ENCODE measurements around the gene TRAPPC4. TPM values are rescaled to one million over a fixed set of nuclear protein-coding genes. Genes with fewer than 3 reads are reported as not detected.
A peak's percentile ranks its signal among the peaks of the same experiment; 100 is the strongest.
"Not testable (repeated sequence)": the region's sequence is repeated elsewhere in the genome, so short reads cannot be mapped to it uniquely, and the experiment has no call there.

The TRAPPC4 gene
- total and polyA plus RNA-seq, 3 experiments from 2014 or later = 125 to 154 (median 154) TPM

- H3K27me3 Mint-ChIP-seq; H3K4me3 ChIP-seq (ENCODE audit: low read length); H3K27ac ChIP-seq (ENCODE audit: low read depth, low read length); DNase-seq; H3K4me1 ChIP-seq (ENCODE audit: insufficient read depth, low read length); H3K9me3 ChIP-seq (ENCODE audit: low read length); H3K9me3 Mint-ChIP-seq; H3K4me1 Mint-ChIP-seq; H3K4me3 Mint-ChIP-seq; H3K36me3 ChIP-seq (ENCODE audit: insufficient read depth, low read length); H3K27me3 ChIP-seq (ENCODE audit: insufficient read depth, low read length, poor library complexity, severe bottlenecking); H3K36me3 Mint-ChIP-seq; H3K27ac Mint-ChIP-seq: not testable (repeated sequence)
- ChIA-PET CTCF (interaction anchor here (0.7 kb wide), 1 partner anchor 415 kb away, joined by 3 read pairs; no protein-coding TSS in a partner anchor), POLR2A (interaction anchor here (0.6 kb wide), 1 partner anchor 352 kb away, joined by 10 read pairs; no protein-coding TSS in a partner anchor)
Observed at GRCh38 chr11:118984337-118984736, 34.2 kb upstream of the TRAPPC4 start.

- DNase-seq = no peak
- no peaks in the 10 kb centered on the region for H3K36me3 Mint-ChIP-seq
- Histone ChIP-seq H3K4me3 (ENCODE audit: low read length) (no peak overlapping the region), H3K9me3 (ENCODE audit: low read length) (no peaks in the 10 kb centered on the region), H3K4me1 (ENCODE audit: insufficient read depth, low read length) (no peaks in the 10 kb centered on the region), H3K27me3 (ENCODE audit: insufficient read depth, low read length, poor library complexity, severe bottlenecking) (no peaks in the 10 kb centered on the region), H3K27ac (ENCODE audit: low read depth, low read length) (no peak overlapping the region), H3K36me3 (ENCODE audit: insufficient read depth, low read length) (no peaks in the 10 kb centered on the region)
- H3K27me3 Mint-ChIP-seq = peaks cover 0 to 1% of the 10 kb centered on the region in 2 donors
- no peaks in the 10 kb centered on the region for H3K9me3 Mint-ChIP-seq
- no peaks in the 10 kb centered on the region for H3K4me1 Mint-ChIP-seq
- ChIA-PET POLR2A (interaction anchor here (0.6 kb wide), 1 partner anchor 352 kb away, joined by 10 read pairs; no protein-coding TSS in a partner anchor), CTCF (interaction anchor here (0.7 kb wide), 1 partner anchor 415 kb away, joined by 3 read pairs; no protein-coding TSS in a partner anchor)
- H3K27ac Mint-ChIP-seq = no peak overlapping the region
- no peak overlapping the region for H3K4me3 Mint-ChIP-seq
Observed at GRCh38 chr11:118984825-118985224, 33.7 kb upstream of the TRAPPC4 start.

- H3K4me1 Mint-ChIP-seq = no peaks in the 10 kb centered on the region
- no peak for DNase-seq
- no peaks in the 10 kb centered on the region for H3K9me3 Mint-ChIP-seq
- H3K27ac Mint-ChIP-seq = no peak overlapping the region
- H3K9me3 ChIP-seq (ENCODE audit: low read length) = no peaks in the 10 kb centered on the region
- no peaks in the 10 kb centered on the region for H3K27me3 Mint-ChIP-seq
- no peaks in the 10 kb centered on the region for H3K36me3 ChIP-seq (ENCODE audit: insufficient read depth, low read length)
- POLR2A ChIA-PET = interaction anchor here (0.7 kb wide), 1 partner anchor 29 kb away, joined by 5 read pairs; no protein-coding TSS in a partner anchor
- H3K27me3 ChIP-seq (ENCODE audit: insufficient read depth, low read length, poor library complexity, severe bottlenecking) = no peaks in the 10 kb centered on the region
- H3K4me1 ChIP-seq (ENCODE audit: insufficient read depth, low read length) = no peaks in the 10 kb centered on the region
- H3K4me3 ChIP-seq (ENCODE audit: low read length) = no peak overlapping the region
- CTCF ChIA-PET = no interaction called here
- H3K27ac ChIP-seq (ENCODE audit: low read depth, low read length) = no peak overlapping the region
- no peak overlapping the region for H3K4me3 Mint-ChIP-seq
- peaks cover 0 to 2% (median 0%) of the 10 kb centered on the region in 3 donors for H3K36me3 Mint-ChIP-seq
Observed at GRCh38 chr11:118988280-118988679, 30.3 kb upstream of the TRAPPC4 start.

- H3K27me3 ChIP-seq (ENCODE audit: insufficient read depth, low read length, poor library complexity, severe bottlenecking); H3K4me3 ChIP-seq (ENCODE audit: low read length); H3K9me3 Mint-ChIP-seq; CTCF ChIA-PET; H3K27ac ChIP-seq (ENCODE audit: low read depth, low read length); H3K4me1 ChIP-seq (ENCODE audit: insufficient read depth, low read length); H3K4me1 Mint-ChIP-seq; DNase-seq; H3K4me3 Mint-ChIP-seq; H3K27me3 Mint-ChIP-seq; H3K36me3 Mint-ChIP-seq; H3K27ac Mint-ChIP-seq; POLR2A ChIA-PET; H3K36me3 ChIP-seq (ENCODE audit: insufficient read depth, low read length); H3K9me3 ChIP-seq (ENCODE audit: low read length): not testable (repeated sequence)
Observed at GRCh38 chr11:118991486-118992038, 27.0 kb upstream of the TRAPPC4 start.

- Histone ChIP-seq H3K4me1 (ENCODE audit: insufficient read depth, low read length) (peaks cover 20% of the 10 kb centered on the region), H3K27me3 (ENCODE audit: insufficient read depth, low read length, poor library complexity, severe bottlenecking) (no peaks in the 10 kb centered on the region), H3K36me3 (ENCODE audit: insufficient read depth, low read length) (peaks cover 11% of the 10 kb centered on the region), H3K27ac (ENCODE audit: low read depth, low read length) (peak overlapping the region; percentile 84), H3K9me3 (ENCODE audit: low read length) (no peaks in the 10 kb centered on the region), H3K4me3 (ENCODE audit: low read length) (peak overlapping the region; percentile 94)
- CTCF ChIA-PET = interaction anchor here (0.9 to 2.5 kb wide), 9 partner anchors 19 to 389 kb away, joined by 3 to 11 read pairs (median 3); partner anchors contain the start of genes CBL, PHLDB1, RPS25 and TRAPPC4
- peaks cover 0 to 50% (median 6%) of the 10 kb centered on the region in 3 donors for H3K36me3 Mint-ChIP-seq
- DNase-seq = peak in 4 of 5 donors; percentile 12 to 35 (median 16)
- POLR2A ChIA-PET = interaction anchor here (0.5 to 2.3 kb wide), 7 partner anchors 14 to 98 kb away, joined by 3 to 23 read pairs (median 5); partner anchors contain the start of genes RPS25 and TRAPPC4
- H3K4me3 Mint-ChIP-seq = peak overlapping the region; percentile 90 to 99 (median 94)
- peaks cover 33 to 46% (median 34%) of the 10 kb centered on the region in 3 donors for H3K4me1 Mint-ChIP-seq
- H3K27ac Mint-ChIP-seq = peak overlapping the region; percentile 79 to 100 (median 97)
- peaks cover 0 to 3% of the 10 kb centered on the region in 2 donors for H3K27me3 Mint-ChIP-seq
- H3K9me3 Mint-ChIP-seq = no peaks in the 10 kb centered on the region
Observed at GRCh38 chr11:118996926-118997626, 21.5 kb upstream of the TRAPPC4 start.

GRCh38 chr11:118997627-118998387 is 20.8 kb upstream of the TRAPPC4 start, which contains the start of gene CENATAC:
TSS of gene CENATAC (plus strand) at chr11:118998138. CDS start at chr11:118998198, 60 bp downstream.
- Mint-ChIP-seq H3K4me3 (peak within 1 kb of the TSS; percentile 90 to 99 (median 94)), H3K36me3 (peaks cover 0 to 57% (median 8%) of the 10 kb centered on the region in 3 donors), H3K27me3 (peaks cover 0 to 3% of the 10 kb centered on the region in 2 donors), H3K4me1 (peaks cover 33 to 46% (median 34%) of the 10 kb centered on the region in 3 donors), H3K27ac (peak within 1 kb of the TSS; percentile 79 to 100 (median 97)), H3K9me3 (no peaks in the 10 kb centered on the region)
- H3K27ac ChIP-seq (ENCODE audit: low read depth, low read length) = peak within 1 kb of the TSS; percentile 84
- H3K4me1 ChIP-seq (ENCODE audit: insufficient read depth, low read length) = peaks cover 20% of the 10 kb centered on the region
- H3K27me3 ChIP-seq (ENCODE audit: insufficient read depth, low read length, poor library complexity, severe bottlenecking) = no peaks in the 10 kb centered on the region
- H3K36me3 ChIP-seq (ENCODE audit: insufficient read depth, low read length) = peaks cover 12% of the 10 kb centered on the region
- POLR2A ChIA-PET = interaction anchor here (0.5 to 2.3 kb wide), 6 partner anchors 15 to 97 kb away, joined by 3 to 23 read pairs (median 6); partner anchors contain the start of genes RPS25 and TRAPPC4
- DNase-seq = peak; percentile 94 to 98 (median 94)
- H3K4me3 ChIP-seq (ENCODE audit: low read length) = peak within 1 kb of the TSS; percentile 94
- no peaks in the 10 kb centered on the region for H3K9me3 ChIP-seq (ENCODE audit: low read length)
- CTCF ChIA-PET = interaction anchor here (0.6 to 2.5 kb wide), 11 partner anchors 18 to 390 kb away, joined by 3 to 11 read pairs (median 3); partner anchors contain the start of genes CBL, PHLDB1, RPS25 and TRAPPC4

GRCh38 chr11:118998388-118998717 is 20.2 kb upstream of the TRAPPC4 start:
- DNase-seq = no peak
- H3K27ac ChIP-seq (ENCODE audit: low read depth, low read length) = peak overlapping the region; percentile 84
- H3K4me1 Mint-ChIP-seq = peaks cover 33 to 49% (median 34%) of the 10 kb centered on the region in 3 donors
- H3K36me3 ChIP-seq (ENCODE audit: insufficient read depth, low read length) = peaks cover 16% of the 10 kb centered on the region
- H3K4me3 Mint-ChIP-seq = peak overlapping the region; percentile 90 to 99 (median 94)
- ChIA-PET POLR2A (interaction anchor here (0.6 to 2.3 kb wide), 5 partner anchors 17 to 317 kb away, joined by 3 to 23 read pairs (median 5); partner anchors contain the start of genes RPS25 and TRAPPC4), CTCF (interaction anchor here (0.6 to 2.2 kb wide), 8 partner anchors 17 to 309 kb away, joined by 3 to 11 read pairs (median 3); partner anchors contain the start of genes RPS25 and TRAPPC4)
- H3K4me3 ChIP-seq (ENCODE audit: low read length) = peak overlapping the region; percentile 94
- peaks cover 0 to 3% of the 10 kb centered on the region in 2 donors for H3K27me3 Mint-ChIP-seq
- H3K9me3 Mint-ChIP-seq = no peaks in the 10 kb centered on the region
- H3K4me1 ChIP-seq (ENCODE audit: insufficient read depth, low read length) = peaks cover 20% of the 10 kb centered on the region
- H3K27me3 ChIP-seq (ENCODE audit: insufficient read depth, low read length, poor library complexity, severe bottlenecking) = no peaks in the 10 kb centered on the region
- H3K27ac Mint-ChIP-seq = peak overlapping the region; percentile 79 to 100 (median 97)
- no peaks in the 10 kb centered on the region for H3K9me3 ChIP-seq (ENCODE audit: low read length)
- H3K36me3 Mint-ChIP-seq = peaks cover 0 to 62% (median 12%) of the 10 kb centered on the region in 3 donors

Measured in CD8-positive, alpha-beta memory T cell (primary cell).